ENCODE measurements around the gene GPR39.

The GPR39 gene

GRCh38 chr2:132692816-132693215 lies 276.2 kb downstream of the GPR39 start:
- DNase-seq, result no peak
- Histone ChIP-seq H3K9ac (ENCODE audit: low read length) (no peak overlapping the region), H3K9me2 (replicated peaks; ENCODE audit: insufficient read depth, low read length) (no peaks in the 10 kb centered on the region), H3K4me3 (ENCODE audit: low read length) (no peak overlapping the region), H3K36me3 (replicated peaks; ENCODE audit: insufficient read depth, low read length) (no peaks in the 10 kb centered on the region), H3K79me2 (ENCODE audit: low read length) (no peaks in the 10 kb centered on the region), H3K4me1 (ENCODE audit: low read length) (no peaks in the 10 kb centered on the region), H3K27ac (ENCODE audit: low read length) (no peak overlapping the region), H3K4me2 (ENCODE audit: low read depth, low read length) (no peak overlapping the region), H3F3A (ENCODE audit: insufficient read depth, low read length) (no peaks in the 10 kb centered on the region), H3K27me3 (replicated peaks; ENCODE audit: insufficient read depth, low read length) (no peaks in the 10 kb centered on the region), H4K20me1 (ENCODE audit: insufficient read depth, low read length) (no peaks in the 10 kb centered on the region), H3K9me3 (replicated peaks; ENCODE audit: insufficient read depth, low read length) (no peaks in the 10 kb centered on the region), H2AFZ (ENCODE audit: low read length) (no peak overlapping the region)
- TF ChIP-seq EZH2phosphoT487 (IDR thresholded peaks at IDR 0.05; ENCODE audit: low read length), result no peak
- no peak for TF ChIP-seq EZH2 (optimal IDR thresholded peaks at IDR 0.05; ENCODE audit: low read depth, low read length)
- no peak for TF ChIP-seq CTCF (IDR thresholded peaks at IDR 0.05; ENCODE audit: low read length)
